ENCODE results near the gene VSTM1. TPM values are rescaled to one million over a fixed set of nuclear protein-coding genes. Genes with fewer than 3 reads are reported as not detected.

VSTM1 gene
- total RNA-seq, 1 donor from 2014 or later: not detected

- no peak for DNase-seq (ENCODE audit: low spot score, unreplicated experiment)
- Mint-ChIP-seq H3K27me3 (peaks cover 13% of the 10 kb centered on the region), H3K9me3 (ENCODE audit: low read depth) (no peaks in the 10 kb centered on the region), H3K4me3 (ENCODE audit: low read depth) (no peak overlapping the region), H3K4me1 (ENCODE audit: low read depth) (no peaks in the 10 kb centered on the region), H3K27ac (no peak overlapping the region), H3K36me3 (ENCODE audit: insufficient read depth) (no peaks in the 10 kb centered on the region)
- peak; percentile 45 for TF ChIP-seq CTCF (IDR thresholded peaks at IDR 0.05; ENCODE audit: unreplicated experiment)
These were observed 32.7 kb downstream of the VSTM1 start for GRCh38 chr19:54030895-54031586.

- peak; percentile 35 for DNase-seq (ENCODE audit: low spot score, unreplicated experiment)
- Mint-ChIP-seq H3K4me3 (ENCODE audit: low read depth) (no peak overlapping the region), H3K9me3 (ENCODE audit: low read depth) (no peaks in the 10 kb centered on the region), H3K27me3 (peaks cover 16% of the 10 kb centered on the region), H3K4me1 (ENCODE audit: low read depth) (no peaks in the 10 kb centered on the region), H3K27ac (no peak overlapping the region), H3K36me3 (ENCODE audit: insufficient read depth) (no peaks in the 10 kb centered on the region)
- TF ChIP-seq CTCF (IDR thresholded peaks at IDR 0.05; ENCODE audit: unreplicated experiment): peak; percentile 63
These were observed 33.7 kb downstream of the VSTM1 start for GRCh38 chr19:54029930-54030490.

GRCh38 chr19:54029301-54029700 is 34.4 kb downstream of the VSTM1 start:
- peaks cover 21% of the 10 kb centered on the region for H3K27me3 Mint-ChIP-seq
- H3K4me1 Mint-ChIP-seq (ENCODE audit: low read depth): no peaks in the 10 kb centered on the region
- no peak for TF ChIP-seq CTCF (IDR thresholded peaks at IDR 0.05; ENCODE audit: unreplicated experiment)
- DNase-seq (ENCODE audit: low spot score, unreplicated experiment): no peak
- H3K4me3 Mint-ChIP-seq (ENCODE audit: low read depth): no peak overlapping the region
- no peak overlapping the region for H3K27ac Mint-ChIP-seq
- H3K36me3 Mint-ChIP-seq (ENCODE audit: insufficient read depth): no peaks in the 10 kb centered on the region
- no peaks in the 10 kb centered on the region for H3K9me3 Mint-ChIP-seq (ENCODE audit: low read depth)

GRCh38 chr19:54026656-54027055 is 37.0 kb downstream of the VSTM1 start:
- Mint-ChIP-seq H3K4me1 (ENCODE audit: low read depth) (no peaks in the 10 kb centered on the region), H3K27ac (no peak overlapping the region), H3K36me3 (ENCODE audit: insufficient read depth) (no peaks in the 10 kb centered on the region), H3K9me3 (ENCODE audit: low read depth) (no peaks in the 10 kb centered on the region), H3K4me3 (ENCODE audit: low read depth) (no peak overlapping the region), H3K27me3 (peaks cover 28% of the 10 kb centered on the region)
- DNase-seq (ENCODE audit: low spot score, unreplicated experiment): no peak
- TF ChIP-seq CTCF (IDR thresholded peaks at IDR 0.05; ENCODE audit: unreplicated experiment): no peak

GRCh38 chr19:54024660-54025059 is 39.0 kb downstream of the VSTM1 start:
- no peak overlapping the region for H3K27ac Mint-ChIP-seq
- H3K4me3 Mint-ChIP-seq (ENCODE audit: low read depth): no peak overlapping the region
- no peak for TF ChIP-seq CTCF (IDR thresholded peaks at IDR 0.05; ENCODE audit: unreplicated experiment)
- peaks cover 18% of the 10 kb centered on the region for H3K27me3 Mint-ChIP-seq
- H3K9me3 Mint-ChIP-seq (ENCODE audit: low read depth): peaks cover 3% of the 10 kb centered on the region
- no peak for DNase-seq (ENCODE audit: low spot score, unreplicated experiment)
- H3K4me1 Mint-ChIP-seq (ENCODE audit: low read depth): peaks cover 5% of the 10 kb centered on the region
- no peaks in the 10 kb centered on the region for H3K36me3 Mint-ChIP-seq (ENCODE audit: insufficient read depth)
